Sigmoid colon (tissue), 4 donors: ENCODE data around the gene LYL1.

ENCODE experiments used
- POLR2AphosphoS5 ChIP-seq, 4 donors: sonication (generic); formaldehyde crosslinking; IDR thresholded peaks; one replicate each; pipeline ENCODE4 v1.6.1; 2017; ENCODE audit warnings: antibody characterized with exemption in 4 of 4
- TF ChIP-seq, protein P1 (sequence below), 4 experiments: fragments of 450-650 bp in 3 of 4; fragments of 200-600 bp in 1 of 4; IDR thresholded peaks; one replicate each; pipeline ENCODE4 v1.5.1; 2016 to 2019; ENCODE audit warnings: antibody characterized with exemption in 4 of 4, mild to moderate bottlenecking in 3 of 4, moderate library complexity in 2 of 4

DNA sequence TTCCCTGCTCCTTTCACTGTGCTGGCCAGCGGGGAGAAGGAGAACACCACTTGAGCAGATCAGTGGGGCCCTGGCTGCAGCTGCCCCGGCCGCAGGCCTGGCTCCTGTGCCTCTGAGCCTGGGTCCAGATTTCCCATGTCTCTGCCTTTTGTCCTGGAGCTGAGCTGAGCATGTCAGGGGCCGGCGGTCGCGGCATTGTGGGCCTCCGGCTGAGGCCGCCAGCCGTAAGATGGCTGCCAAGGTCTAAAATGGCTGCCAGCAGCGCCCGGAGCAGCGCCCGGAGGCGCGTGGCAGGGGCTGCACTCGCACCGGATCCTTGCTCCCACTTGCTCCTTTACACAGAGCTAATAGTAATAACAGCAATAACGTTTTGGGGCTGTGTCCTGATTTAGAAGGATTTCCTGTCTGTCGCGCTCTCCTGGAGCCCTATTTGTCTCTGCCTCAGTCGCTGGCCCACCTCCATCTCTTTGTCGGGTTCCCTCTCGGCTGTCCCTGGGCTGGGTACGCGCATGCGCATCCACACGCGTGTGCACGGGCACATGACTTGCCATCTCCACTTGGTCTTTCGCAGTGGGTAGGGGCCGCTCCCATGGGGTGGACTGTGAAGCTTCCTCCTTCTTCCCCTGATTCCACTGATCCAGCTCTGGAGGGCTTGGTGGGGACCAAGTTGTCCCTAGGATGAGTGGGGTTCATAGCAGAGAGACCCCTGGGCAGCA is 32.1 kb downstream of the LYL1 start:
- TF ChIP-seq, protein P1, sequence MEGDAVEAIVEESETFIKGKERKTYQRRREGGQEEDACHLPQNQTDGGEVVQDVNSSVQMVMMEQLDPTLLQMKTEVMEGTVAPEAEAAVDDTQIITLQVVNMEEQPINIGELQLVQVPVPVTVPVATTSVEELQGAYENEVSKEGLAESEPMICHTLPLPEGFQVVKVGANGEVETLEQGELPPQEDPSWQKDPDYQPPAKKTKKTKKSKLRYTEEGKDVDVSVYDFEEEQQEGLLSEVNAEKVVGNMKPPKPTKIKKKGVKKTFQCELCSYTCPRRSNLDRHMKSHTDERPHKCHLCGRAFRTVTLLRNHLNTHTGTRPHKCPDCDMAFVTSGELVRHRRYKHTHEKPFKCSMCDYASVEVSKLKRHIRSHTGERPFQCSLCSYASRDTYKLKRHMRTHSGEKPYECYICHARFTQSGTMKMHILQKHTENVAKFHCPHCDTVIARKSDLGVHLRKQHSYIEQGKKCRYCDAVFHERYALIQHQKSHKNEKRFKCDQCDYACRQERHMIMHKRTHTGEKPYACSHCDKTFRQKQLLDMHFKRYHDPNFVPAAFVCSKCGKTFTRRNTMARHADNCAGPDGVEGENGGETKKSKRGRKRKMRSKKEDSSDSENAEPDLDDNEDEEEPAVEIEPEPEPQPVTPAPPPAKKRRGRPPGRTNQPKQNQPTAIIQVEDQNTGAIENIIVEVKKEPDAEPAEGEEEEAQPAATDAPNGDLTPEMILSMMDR (IDR thresholded peaks at IDR 0.05) = no peak
- no peak for TF ChIP-seq POLR2AphosphoS5 (IDR thresholded peaks at IDR 0.05)
